HG02970 (cell line): ENCODE data around the gene CDH2.

Experiments
- ATAC-seq: cut with Tn5 transposase; IDR thresholded peaks from one replicate; pipeline ENCODE4 v1.9.1; 2021; ENCODE audit warnings: mild to moderate bottlenecking, moderate library complexity, moderate number of reproducible peaks; ENCODE audit not compliant: unreplicated experiment, low FRiP score

Gene CDH2

GRCh38 chr18:28128659-28128980 lies 48.3 kb downstream of the CDH2 start:
- no peak for ATAC-seq

- ATAC-seq, result no peak
Observed at GRCh38 chr18:28127763-28128658, 48.9 kb downstream of the CDH2 start.

- ATAC-seq, result no peak
Observed at GRCh38 chr18:28127228-28127627, 49.7 kb downstream of the CDH2 start.

GRCh38 chr18:28126768-28127167 lies 50.2 kb downstream of the CDH2 start:
- no peak for ATAC-seq

- ATAC-seq, result no peak
Observed at GRCh38 chr18:28125051-28125450, 51.9 kb downstream of the CDH2 start.

- ATAC-seq, result no peak
Observed at GRCh38 chr18:28124131-28125029, 52.5 kb downstream of the CDH2 start.

- ATAC-seq, result no peak
Observed at GRCh38 chr18:28123401-28124030, 53.4 kb downstream of the CDH2 start.

- ATAC-seq, result no peak
Observed at GRCh38 chr18:28120828-28121515, 56.0 kb downstream of the CDH2 start.

- no peak for ATAC-seq
Observed at GRCh38 chr18:28116461-28116860, 60.5 kb downstream of the CDH2 start.

- ATAC-seq, result no peak
Observed at GRCh38 chr18:28115149-28115550, 61.8 kb downstream of the CDH2 start.

GRCh38 chr18:28114472-28114871 lies 62.5 kb downstream of the CDH2 start:
- ATAC-seq, result no peak

GRCh38 chr18:28113271-28114029 lies 63.5 kb downstream of the CDH2 start:
- ATAC-seq, result no peak

GRCh38 chr18:28112056-28112470 lies 64.9 kb downstream of the CDH2 start:
- no peak for ATAC-seq

- no peak for ATAC-seq
Observed at GRCh38 chr18:28110924-28111323, 66.0 kb downstream of the CDH2 start.

- no peak for ATAC-seq
Observed at GRCh38 chr18:28109781-28110560, 67.0 kb downstream of the CDH2 start.

- ATAC-seq, result no peak
Observed at GRCh38 chr18:28108814-28109213, 68.1 kb downstream of the CDH2 start.

GRCh38 chr18:28108254-28108653 lies 68.7 kb downstream of the CDH2 start:
- ATAC-seq, result no peak

- no peak for ATAC-seq
Observed at GRCh38 chr18:28099237-28099636, 77.7 kb downstream of the CDH2 start.

- no peak for ATAC-seq
Observed at GRCh38 chr18:28095631-28096030, 81.3 kb downstream of the CDH2 start.
